H1 (cell line): ENCODE measurements around the gene RGS17. TPM values are rescaled to one million over a fixed set of nuclear protein-coding genes. Genes with fewer than 3 reads are reported as not detected.

ENCODE experiments used
- CTCF ChIA-PET: fragments of 300-600 bp; sonication (Branson Sonifier 250); formaldehyde crosslinking; loops from one replicate; lab custom pipeline; 2021; ENCODE audit not compliant: partially characterized antibody; lab: Charles Lee
- POLR2A ChIA-PET: fragments of 300-600 bp; sonication (Branson Sonifier 250); formaldehyde crosslinking; loops from one replicate; lab custom pipeline; 2021; ENCODE audit warnings: inconsistent platforms; ENCODE audit not compliant: partially characterized antibody; lab: Charles Lee
- DNase-seq, 2 experiments: peaks; one replicate each; pipeline versions ENCODE4 v3.0.0 to v3.0.0-alpha.2; 2010 to 2022; ENCODE audit warnings: low spot score in 2 of 2, low read depth in 1 of 2, mixed read lengths in 1 of 2
- FAIRE-seq: peaks from 2 replicates; lab custom pipeline; 2011; peaks lifted over from hg19 to GRCh38; lab: Jason Lieb, UNC
- H2AFZ ChIP-seq: 2 replicates; pipeline ENCODE4 v1.8.1; 2012; ENCODE audit warnings: low read length, inconsistent platforms
- H2AK5ac ChIP-seq: 2 replicates; pipeline ENCODE4 v1.6.1; 2013; ENCODE audit warnings: low read depth, low read length
- H2BK120ac ChIP-seq: replicated peaks from 2 replicates; pipeline ENCODE3; 2013; ENCODE audit warnings: low read depth, low read length, inconsistent platforms
- H2BK12ac ChIP-seq: 2 replicates; pipeline ENCODE4 v1.6.1; 2013; ENCODE audit warnings: low read depth, low read length
- H2BK15ac ChIP-seq: 2 replicates; pipeline ENCODE4 v1.6.1; 2013; ENCODE audit warnings: low read length
- H2BK20ac ChIP-seq: 2 replicates; pipeline ENCODE4 v1.6.1; 2013; ENCODE audit warnings: low read length
- H2BK5ac ChIP-seq: 2 replicates; pipeline ENCODE4 v1.6.1; 2013; ENCODE audit warnings: low read depth, low read length
- H3K14ac ChIP-seq: 2 replicates; pipeline ENCODE4 v1.6.1; 2013; ENCODE audit warnings: inconsistent platforms; ENCODE audit not compliant: insufficient read length
- H3K18ac ChIP-seq: 2 replicates; pipeline ENCODE4 v1.6.1; 2013; ENCODE audit warnings: low read length; ENCODE audit errors: extremely low read depth
- H3K23ac ChIP-seq: 2 replicates; pipeline ENCODE4 v1.6.1; 2013; ENCODE audit warnings: inconsistent platforms; ENCODE audit not compliant: insufficient read length
- H3K23me2 ChIP-seq: 2 replicates; pipeline ENCODE4 v1.6.1; 2013; ENCODE audit warnings: low read depth, low read length
- H3K27ac ChIP-seq: 2 replicates; pipeline ENCODE4 v1.6.1; 2011; ENCODE audit warnings: low read depth, low read length, inconsistent platforms
- H3K27me3 ChIP-seq, 4 experiments: replicated peaks in 1 of 4; 1 replicate in 1 of 4; 2 replicates in 3 of 4; pipeline versions ENCODE4 v1.6.1 to v1.8.1; 2011 to 2013; ENCODE audit warnings: low read length in 3 of 4, mild to moderate bottlenecking in 3 of 4, inconsistent platforms in 2 of 4, mixed read lengths in 2 of 4, moderate library complexity in 1 of 4; ENCODE audit not compliant: control insufficient read depth in 3 of 4, insufficient read depth in 3 of 4; ENCODE audit errors: extremely low read depth in 1 of 4
- H3K36me3 ChIP-seq, 4 experiments: 2 replicates each; pipeline versions ENCODE4 v1.6.1 to v1.8.1; 2011 to 2013; ENCODE audit warnings: mild to moderate bottlenecking in 4 of 4, low read length in 3 of 4, moderate library complexity in 2 of 4, control low read depth in 1 of 4, inconsistent platforms in 1 of 4; ENCODE audit not compliant: insufficient read depth in 4 of 4, control insufficient read depth in 2 of 4
- H3K4ac ChIP-seq: replicated peaks from 2 replicates; pipeline ENCODE3; 2013; ENCODE audit warnings: low read length, low read depth, mixed read lengths, inconsistent platforms; ENCODE audit not compliant: insufficient read length
- H3K4me1 ChIP-seq, 4 experiments: replicated peaks in 1 of 4; 1 replicate in 1 of 4; 2 replicates in 3 of 4; pipeline versions ENCODE4 v1.6.1 to v1.8.1; 2011 to 2013; ENCODE audit warnings: low read length in 3 of 4, inconsistent platforms in 2 of 4, mixed read lengths in 1 of 4; ENCODE audit not compliant: insufficient read depth in 4 of 4, control insufficient read depth in 3 of 4
- H3K4me2 ChIP-seq, 2 experiments: 2 replicates each; pipeline versions ENCODE4 v1.6.1 to v1.8.1; 2011 to 2013; ENCODE audit warnings: low read depth in 2 of 2, low read length in 2 of 2, control low read depth in 1 of 2, inconsistent platforms in 1 of 2, mild to moderate bottlenecking in 1 of 2; ENCODE audit not compliant: insufficient read depth in 1 of 2
- H3K4me3 ChIP-seq, 4 experiments: fragments of 200-600, 300-600 bp in 1 of 4; sonication (generic), shearing (Covaris generic), sonication (Bioruptor Twin) in 1 of 4; 2 replicates each; pipeline versions ENCODE4 v1.5.1 to v1.8.1; 2011 to 2016; ENCODE audit warnings: low read length in 4 of 4, low read depth in 3 of 4, control low read depth in 2 of 4, inconsistent platforms in 2 of 4, mild to moderate bottlenecking in 2 of 4, mixed read lengths in 1 of 4, moderate library complexity in 1 of 4; ENCODE audit not compliant: insufficient read depth in 2 of 4; ENCODE audit errors: extremely low read depth in 1 of 4
- H3K56ac ChIP-seq: replicated peaks from 2 replicates; pipeline ENCODE3; 2013; ENCODE audit warnings: low read depth, mild to moderate bottlenecking, mixed read lengths, low read length, inconsistent platforms; ENCODE audit not compliant: insufficient read length
- H3K79me1 ChIP-seq: 2 replicates; pipeline ENCODE4 v1.6.1; 2013; ENCODE audit warnings: low read depth, low read length, control low read depth
- H3K79me2 ChIP-seq, 2 experiments: 2 replicates each; pipeline versions ENCODE4 v1.6.1 to v1.8.1; 2012 to 2013; ENCODE audit warnings: low read length in 2 of 2, mild to moderate bottlenecking in 2 of 2, inconsistent platforms in 1 of 2; ENCODE audit not compliant: insufficient read depth in 2 of 2, control insufficient read depth in 1 of 2
- H3K9ac ChIP-seq, 4 experiments: replicated peaks in 1 of 4; 1 replicate in 1 of 4; 2 replicates in 3 of 4; pipeline versions ENCODE4 v1.6.1 to v1.8.1; 2011 to 2013; ENCODE audit warnings: low read depth in 3 of 4, low read length in 3 of 4, control low read depth in 2 of 4, mild to moderate bottlenecking in 2 of 4, moderate library complexity in 2 of 4, inconsistent platforms in 1 of 4; ENCODE audit errors: extremely low read depth in 1 of 4
- H3K9me3 ChIP-seq, 2 experiments: 2 replicates each; pipeline versions ENCODE4 v1.6.1 to v1.8.1; 2012 to 2013; ENCODE audit warnings: mild to moderate bottlenecking in 2 of 2, moderate library complexity in 2 of 2, control low read depth in 1 of 2, inconsistent platforms in 1 of 2, low read depth in 1 of 2, low read length in 1 of 2, mixed read lengths in 1 of 2; ENCODE audit not compliant: insufficient read depth in 2 of 2
- H4K20me1 ChIP-seq, 2 experiments: replicated peaks in 1 of 2; 2 replicates each; pipeline versions ENCODE3 to v1.8.1; 2011 to 2013; ENCODE audit warnings: inconsistent platforms in 2 of 2, low read length in 2 of 2, mild to moderate bottlenecking in 1 of 2; ENCODE audit not compliant: insufficient read depth in 2 of 2, control insufficient read depth in 1 of 2
- H4K5ac ChIP-seq: 2 replicates; pipeline ENCODE4 v1.6.1; 2013; ENCODE audit warnings: low read length, low read depth, mixed read lengths, inconsistent platforms; ENCODE audit not compliant: insufficient read length
- H4K8ac ChIP-seq: 2 replicates; pipeline ENCODE4 v1.8.0; 2013; ENCODE audit warnings: mild to moderate bottlenecking, moderate library complexity, low read length, inconsistent platforms; ENCODE audit not compliant: insufficient read depth; ENCODE audit errors: extremely low read depth
- H4K91ac ChIP-seq: replicated peaks from 2 replicates; pipeline ENCODE3; 2013; ENCODE audit warnings: low read length, mixed read lengths, inconsistent platforms; ENCODE audit not compliant: insufficient read length
- CBX8 ChIP-seq: fragments of 300-800, 300-1000 bp; sonication (generic); IDR thresholded peaks from 2 replicates; pipeline ENCODE4 v1.7.1; 2016; ENCODE audit warnings: low read depth, low read length, borderline replicate concordance
- CHD2 ChIP-seq: IDR thresholded peaks from 2 replicates; pipeline ENCODE4 v1.6.1; 2012; ENCODE audit warnings: low read length, improper control_type of control experiment
- EZH2 ChIP-seq: fragments of 200-600 bp; sonication (generic); IDR thresholded peaks from 2 replicates; pipeline ENCODE4 v1.7.1; 2012; ENCODE audit warnings: low read depth, mild to moderate bottlenecking, moderate library complexity, low read length, inconsistent platforms; ENCODE audit not compliant: severe bottlenecking
- HDAC2 ChIP-seq, 2 experiments: fragments of 300-600 bp in 1 of 2; sonication (generic) in 1 of 2; IDR thresholded peaks; 2 replicates each; pipeline ENCODE4 v1.6.1; 2011 to 2012; ENCODE audit warnings: low read depth in 2 of 2, low read length in 2 of 2, mild to moderate bottlenecking in 2 of 2, moderate library complexity in 2 of 2, borderline replicate concordance in 1 of 2, inconsistent platforms in 1 of 2
- KDM5A ChIP-seq: fragments of 200-600 bp; IDR thresholded peaks from 2 replicates; pipeline ENCODE4 v1.7.1; 2012; ENCODE audit warnings: mild to moderate bottlenecking, low read length, inconsistent platforms, mixed read lengths
- MAFK ChIP-seq: IDR thresholded peaks from 2 replicates; pipeline ENCODE4 v1.6.1; 2012; ENCODE audit warnings: low read depth, mild to moderate bottlenecking, improper control_type of control experiment, low read length
- POLR2A ChIP-seq, 2 experiments: IDR thresholded peaks; 1 replicate in 1 of 2; 2 replicates in 1 of 2; pipeline ENCODE4 v1.6.1; 2011; ENCODE audit warnings: low read depth in 2 of 2, low read length in 2 of 2, mild to moderate bottlenecking in 2 of 2; ENCODE audit errors: control extremely low read depth in 1 of 2
- RFX5 ChIP-seq: IDR thresholded peaks from 2 replicates; pipeline ENCODE4 v1.6.1; 2011; ENCODE audit warnings: low read depth, low read length, improper control_type of control experiment, borderline replicate concordance
- SAP30 ChIP-seq: fragments of 300-600 bp; sonication (generic); IDR thresholded peaks from 2 replicates; pipeline ENCODE4 v1.7.1; 2012; ENCODE audit warnings: low read length, moderate library complexity, mild to moderate bottlenecking, inconsistent platforms; ENCODE audit not compliant: insufficient read depth, insufficient replicate concordance
- SIX5 ChIP-seq: IDR thresholded peaks from 2 replicates; pipeline ENCODE4 v1.6.1; 2011; ENCODE audit warnings: mild to moderate bottlenecking, low read depth, low read length
- SP1 ChIP-seq: IDR thresholded peaks from 2 replicates; pipeline ENCODE4 v1.6.1; 2011; ENCODE audit warnings: low read depth, low read length
- TAF7 ChIP-seq: optimal IDR thresholded peaks from 2 replicates; pipeline ENCODE3; 2011; ENCODE audit warnings: low read depth, mild to moderate bottlenecking, inconsistent platforms, low read length, moderate library complexity, borderline replicate concordance
- TBP ChIP-seq: IDR thresholded peaks from 2 replicates; pipeline ENCODE4 v1.6.1; 2011; ENCODE audit warnings: low read depth, low read length, improper control_type of control experiment
- TCF12 ChIP-seq: IDR thresholded peaks from 2 replicates; pipeline ENCODE4 v1.6.1; 2011; ENCODE audit warnings: low read depth, mild to moderate bottlenecking, low read length
- WGBS, 2 experiments: shearing (Covaris generic) in 1 of 2; methylation state at CpG; one replicate each; pipeline versions ENCODE4 v1.1.6 to v1.1.7; 2013 to 2015; ENCODE audit warnings: low lambda C conversion rate in 2 of 2, mixed read lengths in 2 of 2, inconsistent platforms in 1 of 2, low coverage in 1 of 2, missing lambda C conversion rate in 1 of 2; ENCODE audit not compliant: insufficient replicate concordance in 2 of 2, insufficient coverage in 1 of 2, insufficient read length in 1 of 2; ENCODE audit errors: extremely low coverage in 1 of 2, missing lambda C conversion rate in 1 of 2; 5-methylcytosine and 5-hydroxymethylcytosine counted together
- polyA plus RNA-seq, 7 experiments: library from polyadenylated mRNA; depleted of rRNA in 3 of 7; stranded (reverse) in 5 of 7; unstranded in 2 of 7; fragments of >200 nt in 5 of 7; fragments of 200-250 nt in 2 of 7; gene quantifications; 1 replicate in 5 of 7; 2 replicates in 1 of 7; 4 replicates in 1 of 7; pipeline versions ENCODE4 v1.2.1 to v1.2.3, GENCODE V29; 2011 to 2013; ENCODE audit warnings: missing spikeins in 2 of 7, mixed read lengths in 2 of 7
- total RNA-seq: library from RNA; stranded (reverse); fragmentation: NEBNext Ultra II Directional; extraction: Animal tissue kit (Norgen Biotek cat#: 25700); gene quantifications from 2 replicates; pipeline ENCODE4 v1.2.1, GENCODE V29; 2021
- TF ChIP-seq, protein P1 (sequence below): IDR thresholded peaks from 2 replicates; pipeline ENCODE4 v1.6.1; 2012; ENCODE audit warnings: inconsistent platforms

The RGS17 gene
- total and polyA plus RNA-seq, 2 of the 8 experiments (the other 6 are each of a cell fraction or from before 2014, with no cell fraction given) = 2.0 to 12.2 TPM

- Histone ChIP-seq H3K4me3 (no peak overlapping the region), H2AFZ (no peak overlapping the region), H3K27ac (no peak overlapping the region)
- no peak for TF ChIP-seq MAFK
- TF ChIP-seq SP1 = no peak
- no peak for TF ChIP-seq SIX5
- TF ChIP-seq TAF7 = no peak
- TF ChIP-seq TBP = no peak
- no peak for TF ChIP-seq CHD2
- no peak for TF ChIP-seq RFX5
- no peak for TF ChIP-seq EZH2
- TF ChIP-seq HDAC2 (IDR thresholded peaks at IDR 0.05; ENCODE audit: borderline replicate concordance in 1 of 2, low read depth in 2 of 2, low read length in 2 of 2) = no peak
- no peak for TF ChIP-seq KDM5A
- TF ChIP-seq POLR2A (IDR thresholded peaks at IDR 0.05; ENCODE audit: control extremely low read depth in 1 of 2, low read depth in 2 of 2, low read length in 2 of 2) = no peak
- TF ChIP-seq, protein P1, sequence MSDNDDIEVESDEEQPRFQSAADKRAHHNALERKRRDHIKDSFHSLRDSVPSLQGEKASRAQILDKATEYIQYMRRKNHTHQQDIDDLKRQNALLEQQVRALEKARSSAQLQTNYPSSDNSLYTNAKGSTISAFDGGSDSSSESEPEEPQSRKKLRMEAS = no peak
- TF ChIP-seq SAP30 = no peak
- TF ChIP-seq TCF12 = no peak
- TF ChIP-seq CBX8 = no peak
These were observed 31.6 kb upstream of the RGS17 start for GRCh38 chr6:153162646-153163045.

More at GRCh38 chr6:153162646-153163045, 31.6 kb upstream of the RGS17 start:
- Histone ChIP-seq H3K18ac (no peak overlapping the region), H3K4me2 (no peak overlapping the region), H2BK20ac (no peak overlapping the region), H3K27me3 (no peaks in the 10 kb centered on the region), H2BK15ac (no peak overlapping the region), H2BK12ac (no peak overlapping the region), H3K56ac (no peak overlapping the region), H2AK5ac (no peak overlapping the region), H3K9ac (no peak overlapping the region), H4K8ac (no peak overlapping the region), H3K14ac (no peak overlapping the region), H3K23ac (no peak overlapping the region), H3K9me3 (no peaks in the 10 kb centered on the region), H3K36me3 (no peaks in the 10 kb centered on the region), H3K4me1 (no peaks in the 10 kb centered on the region), H4K20me1 (no peaks in the 10 kb centered on the region), H3K79me1 (no peaks in the 10 kb centered on the region), H3K23me2 (no peaks in the 10 kb centered on the region), H3K79me2 (no peaks in the 10 kb centered on the region), H4K5ac (no peak overlapping the region), H3K4ac (no peak overlapping the region), H4K91ac (no peak overlapping the region), H2BK120ac (no peak overlapping the region), H2BK5ac (no peak overlapping the region)
- CTCF ChIA-PET = interaction anchor here (0.7 to 1.0 kb wide), 2 partner anchors 18 to 129 kb away, joined by 3 to 4 read pairs; no protein-coding TSS in a partner anchor
- FAIRE-seq (no peak), DNase-seq (no peak)
- POLR2A ChIA-PET = no interaction called here
- WGBS, 2 experiments = 83% methylated on average over 2 of the region's 2 CpGs; no CpG with 5 or more reads in 1 of the 2 experiments
